HL-60 (cell line): Measurements from ENCODE around the gene PRKAR2B.

Experiments used
- DNase-seq, 2 experiments: peaks; one replicate each; pipeline ENCODE4 v3.0.0-alpha.2; 2010 to 2020; ENCODE audit warnings: low read depth in 1 of 2, low spot score in 1 of 2
- H3K27ac ChIP-seq: fragments of 250-450 bp; sonication (Bioruptor Pico); replicated peaks from 2 replicates; pipeline ENCODE4 v1.5.1; 2020; ENCODE audit warnings: mild to moderate bottlenecking, moderate library complexity
- H3K27me3 ChIP-seq: fragments of 250-450 bp; sonication (Bioruptor Pico); 2 replicates; pipeline ENCODE4 v1.5.1; 2021; ENCODE audit warnings: mild to moderate bottlenecking, moderate library complexity; ENCODE audit not compliant: insufficient read depth, poor library complexity, severe bottlenecking
- H3K4me3 ChIP-seq: replicated peaks from 2 replicates; pipeline ENCODE4 v1.5.1; 2011; ENCODE audit warnings: mild to moderate bottlenecking, control low read depth, low read length; ENCODE audit not compliant: insufficient read depth
- CTCF ChIP-seq: IDR thresholded peaks from one replicate; pipeline ENCODE4 v1.5.1; 2011; ENCODE audit warnings: low read length, control low read depth, inconsistent platforms; ENCODE audit not compliant: insufficient read depth
- GABPA ChIP-seq: IDR thresholded peaks from 2 replicates; pipeline ENCODE4 v1.6.1; 2012; ENCODE audit warnings: low read depth
- POLR2AphosphoS5 ChIP-seq: IDR thresholded peaks from 2 replicates; pipeline ENCODE4 v1.6.1; 2012; ENCODE audit warnings: low read depth
- REST ChIP-seq: IDR thresholded peaks from 2 replicates; pipeline ENCODE4 v1.6.1; 2012; ENCODE audit warnings: low read depth; ENCODE audit not compliant: insufficient replicate concordance
- SPI1 ChIP-seq: IDR thresholded peaks from 2 replicates; pipeline ENCODE4 v1.6.1; 2012; ENCODE audit warnings: low read depth, mild to moderate bottlenecking, borderline replicate concordance

The PRKAR2B gene

GRCh38 chr7:107173191-107173590 lies 128.7 kb downstream of the PRKAR2B start:
- no peak for TF ChIP-seq CTCF
- TF ChIP-seq POLR2AphosphoS5, result no peak
- no peak for TF ChIP-seq REST
- no peak for TF ChIP-seq SPI1
- no peak for TF ChIP-seq GABPA
- Histone ChIP-seq H3K27ac (no peak overlapping the region), H3K27me3 (no peaks in the 10 kb centered on the region), H3K4me3 (no peak overlapping the region)
- DNase-seq, result no peak

- Histone ChIP-seq H3K27me3 (no peaks in the 10 kb centered on the region), H3K27ac (no peak overlapping the region)
Observed at GRCh38 chr7:107173691-107174406, 129.3 kb downstream of the PRKAR2B start.

More at GRCh38 chr7:107173691-107174406, 129.3 kb downstream of the PRKAR2B start:
- no peak overlapping the region for H3K4me3 ChIP-seq
- no peak for DNase-seq
- TF ChIP-seq POLR2AphosphoS5 (no peak), GABPA (no peak), REST (no peak), CTCF (no peak), SPI1 (no peak)
